HCT116 (cell line): ENCODE results near the gene MOK.

ENCODE experiments used
- CBX3 ChIP-seq: IDR thresholded peaks from 2 replicates; pipeline ENCODE4 v1.6.1; 2012; ENCODE audit warnings: low read depth
- CEBPB ChIP-seq: IDR thresholded peaks from 2 replicates; pipeline ENCODE4 v1.6.1; 2012; ENCODE audit warnings: low read depth
- EGR1 ChIP-seq: IDR thresholded peaks from 2 replicates; pipeline ENCODE4 v1.6.1; 2012; ENCODE audit warnings: low read depth
- ELF1 ChIP-seq: IDR thresholded peaks from 2 replicates; pipeline ENCODE4 v1.6.1; 2012; ENCODE audit warnings: low read depth, borderline replicate concordance
- EZH2 ChIP-seq: fragments of 200-600 bp; sonication (generic); IDR thresholded peaks from 2 replicates; pipeline ENCODE4 v1.6.1; 2017; ENCODE audit warnings: antibody characterized with exemption, mixed run types
- JUND ChIP-seq: IDR thresholded peaks from 2 replicates; pipeline ENCODE4 v1.6.1; 2012
- POLR2A ChIP-seq: IDR thresholded peaks from 2 replicates; pipeline ENCODE4 v1.7.0; 2011; ENCODE audit warnings: borderline replicate concordance; ENCODE audit not compliant: insufficient read depth, insufficient read length; ENCODE audit errors: extremely low read depth
- POLR2AphosphoS5 ChIP-seq: IDR thresholded peaks from 2 replicates; pipeline ENCODE4 v1.6.1; 2011; ENCODE audit warnings: mild to moderate bottlenecking, low read depth, low read length, moderate library complexity
- SRF ChIP-seq: IDR thresholded peaks from 2 replicates; pipeline ENCODE4 v1.6.1; 2012; ENCODE audit warnings: low read depth
- TCF7L2 ChIP-seq: IDR thresholded peaks from 2 replicates; pipeline ENCODE4 v1.7.0; 2011; ENCODE audit warnings: borderline replicate concordance, inconsistent platforms; ENCODE audit not compliant: insufficient read depth, insufficient read length; ENCODE audit errors: extremely low read depth
- YY1 ChIP-seq: IDR thresholded peaks from 2 replicates; pipeline ENCODE4 v1.6.1; 2011; ENCODE audit warnings: low read length, low read depth, moderate library complexity, mild to moderate bottlenecking; ENCODE audit not compliant: insufficient replicate concordance; ENCODE audit errors: extremely low read depth
- TF ChIP-seq, protein P1 (sequence below), 3 experiments: fragments of 200-600 bp in 1 of 3; sonication (generic) in 1 of 3; IDR thresholded peaks in 2 of 3; conservative IDR thresholded peaks in 1 of 3; 2 replicates each; pipeline ENCODE4 v1.5.1; 2012 to 2017; ENCODE audit warnings: low read depth in 2 of 3, low read length in 2 of 3, antibody characterized with exemption in 1 of 3, borderline replicate concordance in 1 of 3, control low read depth in 1 of 3, mild to moderate bottlenecking in 1 of 3, mixed read lengths in 1 of 3, mixed run types in 1 of 3, moderate library complexity in 1 of 3; ENCODE audit not compliant: insufficient read depth in 1 of 3
- TF ChIP-seq, protein P2 (sequence below): IDR thresholded peaks from 2 replicates; pipeline ENCODE4 v1.6.1; 2012; ENCODE audit warnings: low read depth

DNA sequence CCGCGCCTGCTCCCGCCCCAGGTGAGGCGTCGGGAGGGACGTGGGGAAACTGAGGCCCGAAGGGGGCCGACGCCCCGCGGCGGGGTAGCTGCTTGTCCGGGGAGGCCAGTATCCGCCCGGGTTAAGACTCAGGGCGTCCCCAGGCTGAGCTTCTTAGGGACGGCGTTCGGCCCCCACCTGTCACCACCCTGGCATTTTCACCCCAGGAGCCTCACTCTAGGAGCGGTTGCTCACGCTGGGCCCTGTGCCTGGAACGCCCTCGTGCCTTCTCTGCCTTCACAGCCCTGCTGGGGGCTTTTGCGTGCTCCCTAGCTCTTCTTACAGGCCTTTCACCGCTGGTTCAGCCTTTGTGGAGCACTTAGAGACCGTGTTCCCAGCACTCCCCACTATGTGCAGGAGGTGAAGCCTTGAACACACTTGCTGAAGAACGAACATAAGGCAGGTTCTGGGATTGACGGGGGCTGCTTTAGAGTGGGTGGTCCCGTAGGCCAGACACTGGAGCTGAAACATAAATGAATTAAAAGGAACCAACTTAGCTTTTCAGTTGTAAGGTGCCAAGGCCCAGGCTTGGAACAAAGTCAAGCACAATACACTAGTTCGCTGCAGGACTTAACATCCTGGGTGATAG lies 15.2 kb upstream of the MOK start:
- TF ChIP-seq POLR2AphosphoS5, result no peak
- TF ChIP-seq, protein P1, sequence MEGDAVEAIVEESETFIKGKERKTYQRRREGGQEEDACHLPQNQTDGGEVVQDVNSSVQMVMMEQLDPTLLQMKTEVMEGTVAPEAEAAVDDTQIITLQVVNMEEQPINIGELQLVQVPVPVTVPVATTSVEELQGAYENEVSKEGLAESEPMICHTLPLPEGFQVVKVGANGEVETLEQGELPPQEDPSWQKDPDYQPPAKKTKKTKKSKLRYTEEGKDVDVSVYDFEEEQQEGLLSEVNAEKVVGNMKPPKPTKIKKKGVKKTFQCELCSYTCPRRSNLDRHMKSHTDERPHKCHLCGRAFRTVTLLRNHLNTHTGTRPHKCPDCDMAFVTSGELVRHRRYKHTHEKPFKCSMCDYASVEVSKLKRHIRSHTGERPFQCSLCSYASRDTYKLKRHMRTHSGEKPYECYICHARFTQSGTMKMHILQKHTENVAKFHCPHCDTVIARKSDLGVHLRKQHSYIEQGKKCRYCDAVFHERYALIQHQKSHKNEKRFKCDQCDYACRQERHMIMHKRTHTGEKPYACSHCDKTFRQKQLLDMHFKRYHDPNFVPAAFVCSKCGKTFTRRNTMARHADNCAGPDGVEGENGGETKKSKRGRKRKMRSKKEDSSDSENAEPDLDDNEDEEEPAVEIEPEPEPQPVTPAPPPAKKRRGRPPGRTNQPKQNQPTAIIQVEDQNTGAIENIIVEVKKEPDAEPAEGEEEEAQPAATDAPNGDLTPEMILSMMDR (IDR thresholded peaks at IDR 0.05 in 2 of 3, conservative IDR thresholded peaks at IDR 0.05 in 1 of 3; ENCODE audit: borderline replicate concordance in 1 of 3, insufficient read depth in 1 of 3, low read depth in 2 of 3, low read length in 2 of 3), result no peak
- TF ChIP-seq JUND, result no peak
- TF ChIP-seq SRF, result no peak
- no peak for TF ChIP-seq POLR2A
- no peak for TF ChIP-seq CEBPB
- TF ChIP-seq, protein P2, sequence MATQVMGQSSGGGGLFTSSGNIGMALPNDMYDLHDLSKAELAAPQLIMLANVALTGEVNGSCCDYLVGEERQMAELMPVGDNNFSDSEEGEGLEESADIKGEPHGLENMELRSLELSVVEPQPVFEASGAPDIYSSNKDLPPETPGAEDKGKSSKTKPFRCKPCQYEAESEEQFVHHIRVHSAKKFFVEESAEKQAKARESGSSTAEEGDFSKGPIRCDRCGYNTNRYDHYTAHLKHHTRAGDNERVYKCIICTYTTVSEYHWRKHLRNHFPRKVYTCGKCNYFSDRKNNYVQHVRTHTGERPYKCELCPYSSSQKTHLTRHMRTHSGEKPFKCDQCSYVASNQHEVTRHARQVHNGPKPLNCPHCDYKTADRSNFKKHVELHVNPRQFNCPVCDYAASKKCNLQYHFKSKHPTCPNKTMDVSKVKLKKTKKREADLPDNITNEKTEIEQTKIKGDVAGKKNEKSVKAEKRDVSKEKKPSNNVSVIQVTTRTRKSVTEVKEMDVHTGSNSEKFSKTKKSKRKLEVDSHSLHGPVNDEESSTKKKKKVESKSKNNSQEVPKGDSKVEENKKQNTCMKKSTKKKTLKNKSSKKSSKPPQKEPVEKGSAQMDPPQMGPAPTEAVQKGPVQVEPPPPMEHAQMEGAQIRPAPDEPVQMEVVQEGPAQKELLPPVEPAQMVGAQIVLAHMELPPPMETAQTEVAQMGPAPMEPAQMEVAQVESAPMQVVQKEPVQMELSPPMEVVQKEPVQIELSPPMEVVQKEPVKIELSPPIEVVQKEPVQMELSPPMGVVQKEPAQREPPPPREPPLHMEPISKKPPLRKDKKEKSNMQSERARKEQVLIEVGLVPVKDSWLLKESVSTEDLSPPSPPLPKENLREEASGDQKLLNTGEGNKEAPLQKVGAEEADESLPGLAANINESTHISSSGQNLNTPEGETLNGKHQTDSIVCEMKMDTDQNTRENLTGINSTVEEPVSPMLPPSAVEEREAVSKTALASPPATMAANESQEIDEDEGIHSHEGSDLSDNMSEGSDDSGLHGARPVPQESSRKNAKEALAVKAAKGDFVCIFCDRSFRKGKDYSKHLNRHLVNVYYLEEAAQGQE, result no peak
- no peak for TF ChIP-seq YY1
- TF ChIP-seq TCF7L2, result no peak
- TF ChIP-seq EZH2, result no peak
- TF ChIP-seq ELF1, result no peak
- no peak for TF ChIP-seq EGR1
- no peak for TF ChIP-seq CBX3
